NCI-H748 treated with DMSO at 0.1 percent for 48 hours (cell line): ENCODE results near the gene AFF1.

ENCODE experiments used
- DNase-seq: peaks from one replicate; lab custom pipeline; 2025; lab: John Stamatoyannopoulos, UW

The AFF1 gene

GRCh38 chr4:86921608-86922252 is 13.1 kb upstream of the AFF1 start:
- DNase-seq, result no peak

GRCh38 chr4:86924811-86925210 is 10.0 kb upstream of the AFF1 start:
- no peak for DNase-seq

- no peak for DNase-seq
Measured at GRCh38 chr4:86926435-86927086, 8.2 kb upstream of the AFF1 start.

GRCh38 chr4:86927843-86928395 is 6.9 kb upstream of the AFF1 start:
- DNase-seq, result no peak

- no peak for DNase-seq
Measured at GRCh38 chr4:86928400-86929255, 6.2 kb upstream of the AFF1 start.

- peak; percentile 13 for DNase-seq
Measured at GRCh38 chr4:86934147-86934770, 552 bp upstream of the AFF1 start.

GRCh38 chr4:86935566-86935852 is 698 bp downstream of the AFF1 start:
- DNase-seq, result peak; percentile 30

- peak; percentile 30 for DNase-seq
Measured at GRCh38 chr4:86935853-86936733, 1.3 kb downstream of the AFF1 start.

GRCh38 chr4:86938771-86939520 is 4.1 kb downstream of the AFF1 start:
- DNase-seq, result no peak

- no peak for DNase-seq
Measured at GRCh38 chr4:86939729-86940575, 5.1 kb downstream of the AFF1 start.

- DNase-seq, result no peak
Measured at GRCh38 chr4:86940920-86941460, 6.2 kb downstream of the AFF1 start.

- DNase-seq, result no peak
Measured at GRCh38 chr4:86942185-86942666, 7.4 kb downstream of the AFF1 start.

- DNase-seq, result no peak
Measured at GRCh38 chr4:86944964-86945781, 10.4 kb downstream of the AFF1 start.

- no peak for DNase-seq
Measured at GRCh38 chr4:86946868-86947500, 12.2 kb downstream of the AFF1 start.

GRCh38 chr4:86947501-86948120 is 12.8 kb downstream of the AFF1 start:
- DNase-seq, result no peak

GRCh38 chr4:86948276-86948675 is 13.5 kb downstream of the AFF1 start:
- no peak for DNase-seq

GRCh38 chr4:86950831-86951525 is 16.2 kb downstream of the AFF1 start:
- no peak for DNase-seq
